ENCODE data around the gene SEC14L5. TPM values are rescaled to one million over a fixed set of nuclear protein-coding genes. Genes with fewer than 3 reads are reported as not detected.

Gene SEC14L5
- total and polyA plus RNA-seq, 2 of the 4 experiments (the other 2 are of a cell fraction): 0.07 TPM; not detected in 1

DNA sequence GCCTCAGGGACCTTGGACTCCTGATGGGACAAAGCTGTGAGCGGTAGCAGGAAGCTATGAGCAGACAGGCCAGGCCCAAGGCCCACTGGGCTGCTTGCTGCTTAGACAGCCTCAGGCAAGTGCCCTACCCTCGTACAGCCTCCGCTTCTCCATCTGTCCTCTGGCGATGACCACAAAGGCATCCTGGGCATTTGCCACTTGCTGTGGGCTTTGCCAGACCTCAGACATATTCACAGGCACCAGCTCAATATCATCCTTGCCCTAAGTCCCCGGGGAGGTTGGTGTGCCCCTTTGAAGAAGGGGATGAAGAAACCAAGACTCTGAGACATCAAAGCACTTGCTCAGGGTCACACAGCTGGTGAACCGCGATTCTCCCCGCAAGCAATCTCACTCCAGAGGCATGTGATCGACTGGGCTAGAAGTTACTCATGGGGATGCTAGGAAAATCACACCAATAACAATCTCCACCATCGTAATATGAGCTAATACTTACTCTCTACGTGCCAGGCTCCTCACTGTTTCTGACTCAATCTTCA, 42.8 kb upstream of the SEC14L5 start:
- Histone ChIP-seq H3K27ac (ENCODE audit: insufficient read depth, low read length) (no peak overlapping the region), H2AK9ac (replicated peaks; ENCODE audit: low read depth, low read length, poor library complexity) (peak overlapping the region; percentile 70), H3K14ac (replicated peaks; ENCODE audit: low read depth, low read length) (no peak overlapping the region), H3K4ac (ENCODE audit: low read depth, low read length) (no peak overlapping the region), H4K5ac (ENCODE audit: low read depth, low read length) (no peak overlapping the region), H3K9me3 (ENCODE audit: control insufficient read depth, insufficient read depth, low read length) (no peaks in the 10 kb centered on the region), H3K27me3 (ENCODE audit: control insufficient read depth, insufficient read depth, low read length) (peaks cover 2% of the 10 kb centered on the region; the same call in 1 of the 2 replicates), H3K9ac (ENCODE audit: low read depth, low read length) (no peak overlapping the region), H3K18ac (ENCODE audit: low read depth, low read length) (no peak overlapping the region), H4K91ac (ENCODE audit: insufficient read depth, low read depth, low read length) (no peak overlapping the region), H2AFZ (replicated peaks; ENCODE audit: low read length, poor library complexity) (peak overlapping the region; percentile 56), H3K4me1 (ENCODE audit: control insufficient read depth, insufficient read depth, low read length) (peaks cover 12% of the 10 kb centered on the region), H3K9me1 (ENCODE audit: insufficient read depth, low read length) (no peaks in the 10 kb centered on the region), H3K79me1 (ENCODE audit: low read depth in 1 of 2, low read length in 2 of 2) (no peaks in the 10 kb centered on the region), H3K23ac (ENCODE audit: low read depth, low read length) (no peak overlapping the region), H2BK20ac (ENCODE audit: low read depth, low read length) (no peak overlapping the region), H3K4me3 (ENCODE audit: insufficient read depth, low read depth, low read length) (no peak overlapping the region), H2BK15ac (ENCODE audit: low read depth, low read length) (0 out of 3 replicates have a peak overlapping the region, but pooled peaks have one; percentile 8), H3K36me3 (ENCODE audit: control insufficient read depth, insufficient read depth, low read length) (no peaks in the 10 kb centered on the region), H4K8ac (ENCODE audit: low read depth in 2 of 2, low read length in 2 of 2) (no peak overlapping the region), H2BK120ac (ENCODE audit: low read depth, low read length) (no peak overlapping the region), H2AK5ac (ENCODE audit: low read depth, low read length) (0 out of 2 replicates have a peak overlapping the region, but pooled peaks have one; percentile 15), H3K4me2 (ENCODE audit: low read depth, low read length) (no peak overlapping the region), H4K20me1 (ENCODE audit: insufficient read depth, low read length) (0 out of 2 replicates have a peak, but pooled peaks cover 4% of the 10 kb centered on the region), H3K56ac (ENCODE audit: extremely low read depth, insufficient read depth, low read length) (no peak overlapping the region), H2BK5ac (ENCODE audit: low read depth, low read length, poor library complexity, severe bottlenecking) (peak overlapping the region; percentile 25)
- ATAC-seq (ENCODE audit: low read depth): peak; percentile 67
- WGBS, 2 experiments (ENCODE audit: extremely low coverage in 2 of 2, insufficient read length in 1 of 2): 100% methylated on average over 1 of the region's 11 CpGs; no CpG with 5 or more reads in 1 of the 2 experiments
- ChIA-PET CTCF (interaction anchor here (0.9 kb wide), 1 partner anchor 23 kb away, joined by 3 read pairs; no protein-coding TSS in a partner anchor), POLR2A (ENCODE audit: unreplicated experiment) (no interaction called here)
- DNase-seq: peak; percentile 96
- intact Hi-C loops (cut with micrococcal nuclease): no loop called here
- TF ChIP-seq RCOR1 (IDR thresholded peaks at IDR 0.05; ENCODE audit: insufficient replicate concordance, low read length) (peak; percentile 95), FOS (IDR thresholded peaks at IDR 0.05; ENCODE audit: low read depth, low read length) (peak; percentile 59), CEBPB (IDR thresholded peaks at IDR 0.05; ENCODE audit: low read depth, low read length) (peak; percentile 70), BHLHE40 (IDR thresholded peaks at IDR 0.05; ENCODE audit: low read depth, low read length) (peak; percentile 80), MAFK (IDR thresholded peaks at IDR 0.05; ENCODE audit: low read depth, low read length) (no peak)
- TF ChIP-seq, protein P1, sequence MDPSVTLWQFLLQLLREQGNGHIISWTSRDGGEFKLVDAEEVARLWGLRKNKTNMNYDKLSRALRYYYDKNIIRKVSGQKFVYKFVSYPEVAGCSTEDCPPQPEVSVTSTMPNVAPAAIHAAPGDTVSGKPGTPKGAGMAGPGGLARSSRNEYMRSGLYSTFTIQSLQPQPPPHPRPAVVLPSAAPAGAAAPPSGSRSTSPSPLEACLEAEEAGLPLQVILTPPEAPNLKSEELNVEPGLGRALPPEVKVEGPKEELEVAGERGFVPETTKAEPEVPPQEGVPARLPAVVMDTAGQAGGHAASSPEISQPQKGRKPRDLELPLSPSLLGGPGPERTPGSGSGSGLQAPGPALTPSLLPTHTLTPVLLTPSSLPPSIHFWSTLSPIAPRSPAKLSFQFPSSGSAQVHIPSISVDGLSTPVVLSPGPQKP (IDR thresholded peaks at IDR 0.05; ENCODE audit: borderline replicate concordance, low read depth, low read length): no peak
- TF ChIP-seq, protein P2, sequence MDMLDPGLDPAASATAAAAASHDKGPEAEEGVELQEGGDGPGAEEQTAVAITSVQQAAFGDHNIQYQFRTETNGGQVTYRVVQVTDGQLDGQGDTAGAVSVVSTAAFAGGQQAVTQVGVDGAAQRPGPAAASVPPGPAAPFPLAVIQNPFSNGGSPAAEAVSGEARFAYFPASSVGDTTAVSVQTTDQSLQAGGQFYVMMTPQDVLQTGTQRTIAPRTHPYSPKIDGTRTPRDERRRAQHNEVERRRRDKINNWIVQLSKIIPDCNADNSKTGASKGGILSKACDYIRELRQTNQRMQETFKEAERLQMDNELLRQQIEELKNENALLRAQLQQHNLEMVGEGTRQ (IDR thresholded peaks at IDR 0.05; ENCODE audit: low read depth, low read length): peak; percentile 71
- in situ Hi-C loops (cut with MboI; ENCODE audit: low sequenced_read_pairs): no loop called here
- dilution Hi-C loops (cut with HindIII; ENCODE audit: low sequenced_read_pairs, unreplicated experiment): no loop called here
- no TSS peak for BruUV-seq (replicated peaks)
